Kidney (tissue), 14 donors: ENCODE data around the gene WHAMM. TPM values are rescaled to one million over a fixed set of nuclear protein-coding genes. Genes with fewer than 3 reads are reported as not detected.

ENCODE experiments used
- DNase-seq, 5 donors: peaks; one replicate each; pipeline ENCODE4 v3.0.0-alpha.2; 2013 to 2020
- FAIRE-seq: peaks from 2 replicates; lab custom pipeline; 2012; peaks lifted over from hg19 to GRCh38; lab: Jason Lieb, UNC
- H3K27ac ChIP-seq, 2 donors: one replicate each; pipeline ENCODE4 v1.7.0; 2013; ENCODE audit warnings: low read depth in 2 of 2, low read length in 2 of 2, inconsistent platforms in 1 of 2
- H3K27me3 ChIP-seq: one replicate; pipeline ENCODE4 v1.7.1; 2013; ENCODE audit warnings: low read length, inconsistent platforms; ENCODE audit not compliant: control insufficient read depth, insufficient read depth
- H3K36me3 ChIP-seq, 3 donors: one replicate each; pipeline versions ENCODE4 v1.7.0 to v1.7.1; 2013; ENCODE audit warnings: low read length in 3 of 3, control low read depth in 1 of 3, inconsistent platforms in 1 of 3; ENCODE audit not compliant: insufficient read depth in 3 of 3, control insufficient read depth in 2 of 3
- H3K4me1 ChIP-seq, 3 donors: one replicate each; pipeline versions ENCODE4 v1.7.0 to v1.7.1; 2013; ENCODE audit warnings: low read length in 3 of 3, inconsistent platforms in 1 of 3, low read depth in 1 of 3; ENCODE audit not compliant: control insufficient read depth in 2 of 3, insufficient read depth in 2 of 3
- H3K4me3 ChIP-seq, 3 donors: one replicate each; pipeline versions ENCODE4 v1.7.0 to v1.8.1; 2013; ENCODE audit warnings: low read length in 3 of 3, control low read depth in 1 of 3, inconsistent platforms in 1 of 3
- H3K9ac ChIP-seq, 3 donors: one replicate each; pipeline versions ENCODE4 v1.7.0 to v1.7.1; 2013; ENCODE audit warnings: low read length in 3 of 3, control low read depth in 1 of 3, inconsistent platforms in 1 of 3
- H3K9me3 ChIP-seq, 3 donors: one replicate each; pipeline versions ENCODE4 v1.7.0 to v1.7.1; 2013; ENCODE audit warnings: low read length in 3 of 3, control low read depth in 1 of 3, inconsistent platforms in 1 of 3; ENCODE audit not compliant: control insufficient read depth in 2 of 3, insufficient read depth in 1 of 3
- CTCF ChIP-seq: IDR thresholded peaks from 3 replicates; pipeline ENCODE4 v1.5.1; 2012; ENCODE audit warnings: mild to moderate bottlenecking, moderate library complexity, borderline replicate concordance; ENCODE audit not compliant: insufficient read depth; ENCODE audit errors: extremely low read depth
- intact Hi-C: fragments of 100-400 bp; cut with DNase I; formaldehyde crosslinking; loops from one replicate; pipeline ENCODE4 v1.11.1; 2022
- polyA plus RNA-seq: library from polyadenylated mRNA; stranded (reverse); fragments of 350-450 nt; fragmentation: Illumina TruSeq; extraction: RNeasy Lipid Tissue Mini Kit (QIAGEN cat#74804); gene quantifications from one replicate; pipeline ENCODE4 v1.2.3, GENCODE V29; 2014; ENCODE audit warnings: low read depth, low replicate concordance; ENCODE audit not compliant: insufficient read depth
- total RNA-seq: library from RNA; stranded (reverse); fragmentation: NEBNext Ultra II Directional; extraction: Animal tissue kit (Norgen Biotek cat#: 25700); gene quantifications from one replicate; pipeline ENCODE4 v1.2.1, GENCODE V29; 2021
- donor health status: control.
- donor health status: control.
- donor health status: control.
- donor health status: control.
- donor health status: control.
- donor health status: DM: yes; HTN: yes; CAD: no.
- donor health status: Normal renal cell carcinoma (clear cell type).

Gene WHAMM
- total and polyA plus RNA-seq, 2 donors from 2014 or later = 4.0 to 13.8 TPM

DNA sequence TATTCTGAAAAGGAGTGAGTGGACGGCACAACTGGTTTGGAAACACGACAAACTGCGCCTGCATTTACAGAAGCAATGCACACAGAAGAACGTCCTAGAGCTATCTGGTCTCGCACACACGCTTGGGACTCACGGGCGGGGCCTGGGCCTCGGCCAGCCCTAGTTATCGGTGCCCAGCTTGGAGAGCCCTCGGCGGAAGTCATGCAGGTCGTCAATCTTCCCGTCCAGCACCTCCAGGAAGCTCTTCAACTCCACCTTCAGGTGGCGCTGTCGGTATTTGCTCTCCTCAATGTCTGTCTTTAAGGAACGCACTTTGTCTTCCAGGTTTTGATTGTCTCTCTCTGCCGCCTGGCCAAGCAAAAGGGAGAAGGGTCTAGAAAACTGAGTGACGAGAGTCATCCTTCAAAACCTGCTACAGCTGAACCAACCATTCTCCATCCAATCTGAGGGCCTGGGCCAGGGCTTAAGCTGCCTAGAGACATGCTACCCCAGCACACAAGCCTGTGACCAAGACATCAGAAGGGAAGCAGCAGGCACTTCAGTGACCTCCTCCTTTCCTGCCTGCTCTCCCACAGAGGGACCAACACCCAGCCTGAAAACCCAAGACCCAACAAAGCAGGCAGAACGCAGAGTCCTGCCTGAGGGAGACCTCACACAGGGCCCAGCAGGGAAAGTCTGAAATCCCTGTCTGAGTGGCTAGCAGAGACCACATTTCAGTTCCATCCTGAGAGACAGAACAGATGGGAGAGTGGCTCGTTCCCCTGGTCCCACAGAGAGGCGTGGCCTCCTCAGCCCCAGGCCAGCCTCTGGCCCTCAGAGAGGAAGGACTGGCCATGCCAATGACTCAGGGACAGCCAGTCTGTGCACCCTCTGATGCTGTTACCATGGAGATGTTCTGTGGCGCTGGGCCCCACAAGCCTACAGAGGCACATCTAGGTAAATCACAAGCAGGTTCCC is 40.4 kb downstream of the WHAMM start:
- Histone ChIP-seq H3K27ac (no peak overlapping the region), H3K9ac (no peak overlapping the region), H3K4me1 (no peaks in the 10 kb centered on the region), H3K27me3 (no peaks in the 10 kb centered on the region), H3K9me3 (no peaks in the 10 kb centered on the region), H3K4me3 (no peak overlapping the region), H3K36me3 (no peaks in the 10 kb centered on the region)
- TF ChIP-seq CTCF = peak; percentile 66
- no peak for FAIRE-seq
- intact Hi-C loops = no loop called here
- DNase-seq = peak; percentile 83 to 95 (median 85)

DNA sequence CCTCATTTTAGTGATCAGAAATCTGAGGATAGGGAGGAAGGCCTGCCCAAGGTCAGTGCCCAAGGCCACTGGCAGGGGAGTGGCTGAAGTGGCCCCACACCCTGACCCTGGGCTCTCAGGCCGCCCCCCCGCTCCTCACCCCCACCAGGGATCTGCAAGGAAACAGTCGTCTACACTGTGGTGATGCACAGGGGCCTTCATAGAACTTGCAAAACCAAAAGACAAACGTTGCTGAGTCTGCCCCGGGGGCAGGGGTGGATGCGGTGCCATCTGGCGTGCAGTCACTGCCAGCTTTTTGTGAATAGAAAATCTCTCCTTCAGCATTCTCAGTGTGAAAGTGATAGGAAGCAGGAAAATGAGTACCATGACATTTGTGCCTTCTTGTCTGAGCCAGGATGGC is 41.3 kb downstream of the WHAMM start:
- no peaks in the 10 kb centered on the region for H3K36me3 ChIP-seq
- no peak overlapping the region for H3K9ac ChIP-seq
- no peak overlapping the region for H3K27ac ChIP-seq
- intact Hi-C loops = no loop called here
- no peaks in the 10 kb centered on the region for H3K9me3 ChIP-seq
- FAIRE-seq (no peak), DNase-seq (no peak)
- no peaks in the 10 kb centered on the region for H3K27me3 ChIP-seq
- no peaks in the 10 kb centered on the region for H3K4me1 ChIP-seq
- TF ChIP-seq CTCF = no peak
- H3K4me3 ChIP-seq = no peak overlapping the region

GRCh38 chr15:82851306-82851850 is 42.0 kb downstream of the WHAMM start:
- Histone ChIP-seq H3K27ac (no peak overlapping the region), H3K9me3 (no peaks in the 10 kb centered on the region), H3K9ac (no peak overlapping the region), H3K36me3 (no peaks in the 10 kb centered on the region), H3K4me1 (no peaks in the 10 kb centered on the region), H3K4me3 (no peak overlapping the region), H3K27me3 (no peaks in the 10 kb centered on the region)
- FAIRE-seq (no peak), DNase-seq (peak in 3 of 5 donors; percentile 51 to 71 (median 69))
- intact Hi-C loops = no loop called here
- no peak for TF ChIP-seq CTCF
